IMR-90 (cell line): ENCODE data around the gene ZFAND5. TPM values are rescaled to one million over a fixed set of nuclear protein-coding genes. Genes with fewer than 3 reads are reported as not detected.

ENCODE experiments used
- ATAC-seq: fragments of 200-7000 bp; cut with Tn5 transposase; 2 replicates; pipeline ENCODE4 v1.9.1; 2020; ENCODE audit warnings: low read depth, mild to moderate bottlenecking, moderate library complexity
- BruUV-seq: library from RNA; stranded (reverse); fragments of 400-500 nt; replicated peaks from 2 replicates; lab custom pipeline; 2021; lab: Mats Ljungman, UMichigan
- CTCF ChIA-PET: fragments of 300-600 bp; formaldehyde crosslinking; extraction: SDS; loops from one replicate; lab custom pipeline; 2021; ENCODE audit warnings: antibody characterized with exemption; lab: Yijun Ruan, JAX
- POLR2A ChIA-PET: fragments of 300-600 bp; sonication (Branson Sonifier 250); formaldehyde crosslinking; loops from one replicate; lab custom pipeline; 2022; ENCODE audit warnings: antibody characterized with exemption; ENCODE audit not compliant: unreplicated experiment; lab: Charles Lee
- DNase-seq: peaks from one replicate; pipeline ENCODE4 v3.0.0; 2013
- H2AFZ ChIP-seq: replicated peaks from 2 replicates; pipeline ENCODE3; 2013; ENCODE audit warnings: low read length, mild to moderate bottlenecking; ENCODE audit not compliant: poor library complexity
- H2AK5ac ChIP-seq: 2 replicates; pipeline ENCODE4 v1.6.1; 2013; ENCODE audit warnings: low read depth, low read length, inconsistent platforms
- H2AK9ac ChIP-seq: replicated peaks from 2 replicates; pipeline ENCODE3; 2013; ENCODE audit warnings: mild to moderate bottlenecking, low read depth, low read length, moderate library complexity; ENCODE audit not compliant: poor library complexity
- H2BK120ac ChIP-seq: 2 replicates; pipeline ENCODE4 v1.6.1; 2013; ENCODE audit warnings: low read depth, low read length, inconsistent platforms
- H2BK15ac ChIP-seq: 3 replicates; pipeline ENCODE4 v1.6.1; 2013; ENCODE audit warnings: low read depth, low read length, inconsistent platforms
- H2BK20ac ChIP-seq: 2 replicates; pipeline ENCODE4 v1.6.1; 2013; ENCODE audit warnings: low read depth, mild to moderate bottlenecking, inconsistent platforms, low read length, moderate library complexity
- H2BK5ac ChIP-seq: 2 replicates; pipeline ENCODE4 v1.6.1; 2013; ENCODE audit warnings: mild to moderate bottlenecking, low read depth, low read length, inconsistent platforms; ENCODE audit not compliant: poor library complexity, severe bottlenecking
- H3K14ac ChIP-seq: replicated peaks from 2 replicates; pipeline ENCODE4 v1.6.1; 2013; ENCODE audit warnings: low read depth, low read length, inconsistent platforms
- H3K18ac ChIP-seq: 2 replicates; pipeline ENCODE4 v1.6.1; 2013; ENCODE audit warnings: low read depth, low read length, control low read depth
- H3K23ac ChIP-seq: 2 replicates; pipeline ENCODE4 v1.6.1; 2013; ENCODE audit warnings: low read depth, low read length, inconsistent platforms
- H3K27ac ChIP-seq: 2 replicates; pipeline ENCODE4 v1.5.1; 2013; ENCODE audit warnings: mild to moderate bottlenecking, control low read depth, low read length; ENCODE audit not compliant: insufficient read depth
- H3K27me3 ChIP-seq: 2 replicates; pipeline ENCODE4 v1.6.1; 2013; ENCODE audit warnings: low read length; ENCODE audit not compliant: control insufficient read depth, insufficient read depth
- H3K36me3 ChIP-seq: 2 replicates; pipeline ENCODE4 v1.6.1; 2013; ENCODE audit warnings: low read length, mixed read lengths; ENCODE audit not compliant: control insufficient read depth, insufficient read depth
- H3K4ac ChIP-seq: 2 replicates; pipeline ENCODE4 v1.6.1; 2013; ENCODE audit warnings: low read depth, low read length, inconsistent platforms
- H3K4me1 ChIP-seq: 2 replicates; pipeline ENCODE4 v1.6.1; 2013; ENCODE audit warnings: low read length, mixed read lengths; ENCODE audit not compliant: control insufficient read depth, insufficient read depth
- H3K4me2 ChIP-seq: 2 replicates; pipeline ENCODE4 v1.6.1; 2013; ENCODE audit warnings: low read depth, mild to moderate bottlenecking, control low read depth, low read length, moderate library complexity
- H3K4me3 ChIP-seq: 2 replicates; pipeline ENCODE4 v1.5.1; 2013; ENCODE audit warnings: low read depth, mild to moderate bottlenecking, control low read depth, low read length, moderate library complexity; ENCODE audit not compliant: insufficient read depth
- H3K56ac ChIP-seq: 2 replicates; pipeline ENCODE4 v1.6.1; 2013; ENCODE audit warnings: low read length, inconsistent platforms; ENCODE audit not compliant: insufficient read depth; ENCODE audit errors: extremely low read depth
- H3K79me1 ChIP-seq, 2 experiments: 2 replicates each; pipeline ENCODE4 v1.6.1; 2013; ENCODE audit warnings: low read length in 2 of 2, inconsistent platforms in 1 of 2, low read depth in 1 of 2
- H3K9ac ChIP-seq: 2 replicates; pipeline ENCODE4 v1.6.1; 2013; ENCODE audit warnings: low read depth, low read length, control low read depth
- H3K9me1 ChIP-seq: 2 replicates; pipeline ENCODE4 v1.6.1; 2013; ENCODE audit warnings: low read length, inconsistent platforms; ENCODE audit not compliant: insufficient read depth
- H3K9me3 ChIP-seq: 2 replicates; pipeline ENCODE4 v1.6.1; 2013; ENCODE audit warnings: low read length; ENCODE audit not compliant: control insufficient read depth, insufficient read depth
- H4K20me1 ChIP-seq: 2 replicates; pipeline ENCODE4 v1.6.1; 2013; ENCODE audit warnings: low read length, inconsistent platforms; ENCODE audit not compliant: insufficient read depth
- H4K5ac ChIP-seq: 2 replicates; pipeline ENCODE4 v1.6.1; 2013; ENCODE audit warnings: mild to moderate bottlenecking, low read depth, low read length, control low read depth
- H4K8ac ChIP-seq, 2 experiments: 2 replicates each; pipeline ENCODE4 v1.6.1; 2013; ENCODE audit warnings: low read depth in 2 of 2, low read length in 2 of 2, control low read depth in 1 of 2, inconsistent platforms in 1 of 2
- H4K91ac ChIP-seq: 2 replicates; pipeline ENCODE4 v1.6.1; 2013; ENCODE audit warnings: low read depth, low read length, inconsistent platforms; ENCODE audit not compliant: insufficient read depth
- CEBPB ChIP-seq: IDR thresholded peaks from 2 replicates; pipeline ENCODE4 v1.6.1; 2012; ENCODE audit warnings: low read depth, low read length, improper control_type of control experiment
- CHD1 ChIP-seq: IDR thresholded peaks from 2 replicates; pipeline ENCODE4 v1.6.1; 2012; ENCODE audit warnings: low read depth, low read length, improper control_type of control experiment
- FOS ChIP-seq: fragments of 150-350 bp; IDR thresholded peaks from 2 replicates; pipeline ENCODE4 v1.6.1; 2016; ENCODE audit warnings: low read depth, low read length
- MAFK ChIP-seq: IDR thresholded peaks from 2 replicates; pipeline ENCODE4 v1.6.1; 2012; ENCODE audit warnings: low read depth, low read length, improper control_type of control experiment
- NFE2L2 ChIP-seq: fragments of 150-350 bp; IDR thresholded peaks from 2 replicates; pipeline ENCODE4 v1.6.1; 2016; ENCODE audit warnings: low read depth, mild to moderate bottlenecking, low read length
- RCOR1 ChIP-seq: IDR thresholded peaks from 2 replicates; pipeline ENCODE4 v1.6.1; 2012; ENCODE audit warnings: mild to moderate bottlenecking, low read length, improper control_type of control experiment; ENCODE audit not compliant: insufficient replicate concordance
- USF2 ChIP-seq: fragments of 150-350 bp; IDR thresholded peaks from 2 replicates; pipeline ENCODE4 v1.6.1; 2017; ENCODE audit warnings: mild to moderate bottlenecking, antibody characterized with exemption, low read length, low read depth
- WGBS, 2 experiments: methylation state at CpG; one replicate each; pipeline versions ENCODE4 v1.1.5 to v1.1.7; 2013; ENCODE audit warnings: missing lambda C conversion rate in 2 of 2; ENCODE audit not compliant: insufficient read length in 1 of 2; ENCODE audit errors: extremely low coverage in 2 of 2; 5-methylcytosine and 5-hydroxymethylcytosine counted together
- dilution Hi-C: fragments of 300-500 bp; cut with HindIII; formaldehyde crosslinking; loops from one replicate; pipeline ENCODE4 v1.14.3; 2018; ENCODE audit warnings: low sequenced_read_pairs; ENCODE audit not compliant: unreplicated experiment
- in situ Hi-C: fragments of 300-500 bp; cut with MboI; formaldehyde crosslinking; loops from 3 replicates; pipeline ENCODE4 v1.14.3; 2019; ENCODE audit warnings: low sequenced_read_pairs, inconsistent platforms, mixed read lengths
- intact Hi-C: fragments of 100-400 bp; cut with micrococcal nuclease; formaldehyde crosslinking; loops from 2 replicates; pipeline ENCODE4 v1.10.0; 2022
- polyA plus RNA-seq, 3 experiments: library from polyadenylated mRNA; depleted of rRNA; stranded (reverse); fragments of >200 nt; gene quantifications; 2 replicates each; pipeline ENCODE4 v1.2.3, GENCODE V29; 2012; ENCODE audit warnings: low replicate concordance in 1 of 3
- total RNA-seq: library from RNA; depleted of rRNA; stranded (reverse); fragments of >200 nt; gene quantifications from 2 replicates; pipeline ENCODE4 v1.2.3, GENCODE V29; 2012

Gene ZFAND5
- total and polyA plus RNA-seq, 2 of the 4 experiments (the other 2 are of a cell fraction), result 35.8 to 85.2 TPM

DNA sequence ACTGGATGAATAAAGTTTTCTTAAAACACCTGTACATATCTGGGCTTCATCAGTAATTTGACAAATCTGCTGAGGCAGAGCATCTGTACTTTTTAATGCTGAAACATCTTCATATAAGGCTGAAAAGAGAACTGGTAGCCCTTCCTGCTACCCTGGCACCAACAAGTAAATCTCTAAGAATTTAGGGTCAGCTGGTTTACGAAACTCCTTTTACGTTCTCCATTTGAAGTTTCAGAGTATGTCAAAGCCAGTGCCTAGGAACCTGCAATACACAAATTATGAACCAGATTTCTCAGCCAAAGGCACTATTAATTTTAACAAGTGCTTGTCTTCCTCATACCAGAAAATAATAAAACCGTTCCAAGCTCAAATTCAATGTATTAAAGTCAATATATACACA is 3.8 kb downstream of the ZFAND5 start:
- no peak overlapping the region; the same call in 1 of the 2 replicates for H3K27ac ChIP-seq

More for the DNA sequence above, 3.8 kb downstream of the ZFAND5 start:
- Histone ChIP-seq H2AFZ (no peak overlapping the region), H3K56ac (peak overlapping the region; percentile 26; the same call in 1 of the 2 replicates), H3K4me3 (peak overlapping the region; percentile 99), H2BK120ac (no peak overlapping the region), H3K23ac (peak overlapping the region; percentile 68; the same call in 1 of the 2 replicates), H4K20me1 (peaks cover 81% of the 10 kb centered on the region), H2BK20ac (no peak overlapping the region), H3K27me3 (no peaks in the 10 kb centered on the region), H3K4me1 (peaks cover 14% of the 10 kb centered on the region), H3K14ac (peak overlapping the region; percentile 55; the same call in 1 of the 2 replicates), H3K4me2 (peak overlapping the region; percentile 89), H4K91ac (no peak overlapping the region), H3K36me3 (peaks cover 25% of the 10 kb centered on the region), H3K9me3 (no peaks in the 10 kb centered on the region), H2AK9ac (no peak overlapping the region), H2AK5ac (no peak overlapping the region), H3K18ac (no peak overlapping the region; the same call in 1 of the 2 replicates), H2BK5ac (peak overlapping the region; percentile 99), H4K5ac (no peak overlapping the region), H3K4ac (no peak overlapping the region), H3K9ac (peak overlapping the region; percentile 27; the same call in 1 of the 2 replicates), H3K9me1 (no peaks in the 10 kb centered on the region; the same call in 1 of the 2 replicates), H4K8ac (no peak overlapping the region), H3K79me1 (peaks cover 0 to 25% of the 10 kb centered on the region in 2 experiments; a peak in 2 of 4 replicates), H2BK15ac (no peak overlapping the region)
- no TSS peak for BruUV-seq
- dilution Hi-C loops, result no loop called here
- ChIA-PET CTCF (interaction anchor here (0.6 kb wide), 1 partner anchor 359 kb away, joined by 3 read pairs; no protein-coding TSS in a partner anchor), POLR2A (interaction anchor here (0.7 to 1.1 kb wide), 2 partner anchors 174 to 782 kb away, joined by 3 to 4 read pairs; no protein-coding TSS in a partner anchor)
- DNase-seq (no peak), ATAC-seq (no peak)
- 29% methylated on average over 2 of the region's 3 CpGs; no CpG with 5 or more reads in 1 of the 2 experiments for WGBS, 2 experiments
- intact Hi-C loops, result loop anchor here (5.0 kb wide), 1 partner anchor 461 kb away; no protein-coding TSS in a partner anchor
- in situ Hi-C loops, result loop anchor here (5.0 kb wide), 1 partner anchor 231 kb away; no protein-coding TSS in a partner anchor
- TF ChIP-seq NFE2L2 (no peak), USF2 (no peak), FOS (no peak), MAFK (no peak), CEBPB (no peak), CHD1 (no peak), RCOR1 (no peak)
